GM21381 (cell line): Measurements from ENCODE around the gene TCERG1L.
"Not testable (repeated sequence)": the region's sequence is repeated elsewhere in the genome, so short reads cannot be mapped to it uniquely, and the experiment has no call there.

ENCODE experiments used
- ATAC-seq: cut with Tn5 transposase; IDR thresholded peaks from one replicate; pipeline ENCODE4 v1.9.1; 2021; ENCODE audit warnings: mild to moderate bottlenecking, moderate library complexity; ENCODE audit not compliant: unreplicated experiment

TCERG1L gene

GRCh38 chr10:131150126-131150525 lies 161.4 kb downstream of the TCERG1L start:
- ATAC-seq = no peak

- ATAC-seq = no peak
These were observed 161.9 kb downstream of the TCERG1L start for GRCh38 chr10:131149586-131149985.

DNA sequence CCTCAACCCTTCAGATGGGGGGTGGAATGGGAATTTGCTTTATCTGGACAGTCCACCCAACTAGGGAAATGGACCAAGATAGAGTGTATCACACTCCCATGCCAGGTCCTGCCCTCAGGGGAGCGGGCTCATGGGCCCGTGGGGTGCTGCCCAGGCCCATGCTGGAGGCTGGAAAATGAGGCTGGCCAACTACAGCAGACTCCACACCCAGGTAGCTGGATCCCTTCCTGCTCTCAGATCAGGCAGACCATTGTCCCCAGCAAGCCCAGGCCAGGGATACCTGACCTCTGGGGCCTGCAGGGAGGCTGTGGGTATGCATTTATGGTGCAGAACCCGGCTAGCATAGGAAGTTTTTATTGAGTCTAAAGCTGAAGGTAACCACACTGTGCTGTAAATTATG lies 162.4 kb downstream of the TCERG1L start:
- no peak for ATAC-seq

- ATAC-seq = no peak
These were observed 163.3 kb downstream of the TCERG1L start for GRCh38 chr10:131148270-131148669.

DNA sequence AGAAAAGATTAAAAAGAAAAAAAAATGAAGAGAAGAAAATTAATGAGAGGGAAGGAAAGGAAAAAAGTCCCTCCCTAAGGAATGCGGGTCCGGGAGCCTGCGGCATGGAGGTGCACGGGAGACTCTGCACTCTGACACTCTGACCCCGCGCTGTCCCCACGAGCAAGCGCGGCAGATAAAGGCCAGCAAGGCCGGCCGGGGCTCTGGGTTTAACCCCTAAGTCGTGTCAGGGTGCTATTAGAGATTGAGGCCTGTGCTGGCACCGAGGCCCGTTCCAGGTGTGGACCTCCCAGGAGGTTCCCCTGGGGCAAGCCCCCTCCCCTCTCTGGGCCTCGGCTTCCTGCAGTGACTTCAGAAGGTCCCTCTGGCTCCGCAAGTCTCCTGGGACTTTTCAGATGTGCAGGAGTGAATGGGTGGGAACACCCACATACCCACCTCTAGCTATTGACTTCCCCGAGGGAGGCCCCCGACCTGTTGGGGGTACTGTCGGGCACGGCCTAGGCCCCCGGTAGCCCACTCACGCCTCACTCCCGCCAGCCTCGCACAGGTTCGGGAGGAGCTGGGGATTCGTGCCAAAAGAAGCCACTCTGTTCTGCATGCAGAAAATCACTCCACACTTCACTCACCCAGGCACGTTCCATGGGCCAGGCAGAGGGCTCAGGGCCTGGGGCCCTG lies 164.1 kb downstream of the TCERG1L start:
- ATAC-seq = no peak

- no peak for ATAC-seq
These were observed 164.7 kb downstream of the TCERG1L start for GRCh38 chr10:131146790-131147189.

DNA sequence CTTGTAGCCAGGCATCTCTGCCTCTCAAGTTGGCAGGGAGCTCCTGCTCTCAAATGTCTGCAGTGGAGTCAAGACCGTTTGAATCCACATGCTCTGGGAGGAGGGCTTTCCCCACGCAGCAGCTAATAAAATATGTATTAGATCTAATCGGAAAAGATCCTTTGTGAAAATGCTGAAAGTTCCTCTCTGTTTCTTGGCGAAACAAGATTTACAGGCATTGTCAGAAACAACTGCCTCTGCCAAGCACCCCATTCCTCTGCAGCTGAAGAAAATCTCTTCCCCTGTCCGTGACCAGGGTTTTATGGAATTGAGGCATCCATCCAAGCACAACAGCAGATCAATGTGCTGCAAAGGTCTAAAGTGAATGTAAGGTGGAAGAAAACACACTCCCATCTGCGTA lies 165.8 kb downstream of the TCERG1L start:
- ATAC-seq = no peak

GRCh38 chr10:131144711-131145375 lies 166.7 kb downstream of the TCERG1L start:
- no peak for ATAC-seq

DNA sequence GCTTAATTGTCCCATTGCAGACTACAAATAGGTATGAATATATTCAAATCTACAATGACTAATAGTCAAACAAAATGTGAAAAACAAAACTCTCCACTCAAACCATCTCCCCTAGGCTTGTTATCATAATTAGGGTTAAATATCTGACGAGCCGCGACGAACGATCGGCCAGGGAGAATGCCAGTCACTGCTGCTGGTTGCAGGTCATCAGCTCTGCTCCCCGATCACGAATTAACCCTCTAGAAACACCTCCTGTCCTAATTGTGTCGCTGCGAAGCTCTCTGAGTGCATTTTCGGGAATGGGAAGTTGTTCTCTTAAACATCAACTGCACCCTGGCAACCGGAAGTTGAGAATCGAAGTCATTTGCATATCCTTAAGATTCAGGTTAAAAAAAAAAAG lies 167.3 kb downstream of the TCERG1L start:
- ATAC-seq = no peak

DNA sequence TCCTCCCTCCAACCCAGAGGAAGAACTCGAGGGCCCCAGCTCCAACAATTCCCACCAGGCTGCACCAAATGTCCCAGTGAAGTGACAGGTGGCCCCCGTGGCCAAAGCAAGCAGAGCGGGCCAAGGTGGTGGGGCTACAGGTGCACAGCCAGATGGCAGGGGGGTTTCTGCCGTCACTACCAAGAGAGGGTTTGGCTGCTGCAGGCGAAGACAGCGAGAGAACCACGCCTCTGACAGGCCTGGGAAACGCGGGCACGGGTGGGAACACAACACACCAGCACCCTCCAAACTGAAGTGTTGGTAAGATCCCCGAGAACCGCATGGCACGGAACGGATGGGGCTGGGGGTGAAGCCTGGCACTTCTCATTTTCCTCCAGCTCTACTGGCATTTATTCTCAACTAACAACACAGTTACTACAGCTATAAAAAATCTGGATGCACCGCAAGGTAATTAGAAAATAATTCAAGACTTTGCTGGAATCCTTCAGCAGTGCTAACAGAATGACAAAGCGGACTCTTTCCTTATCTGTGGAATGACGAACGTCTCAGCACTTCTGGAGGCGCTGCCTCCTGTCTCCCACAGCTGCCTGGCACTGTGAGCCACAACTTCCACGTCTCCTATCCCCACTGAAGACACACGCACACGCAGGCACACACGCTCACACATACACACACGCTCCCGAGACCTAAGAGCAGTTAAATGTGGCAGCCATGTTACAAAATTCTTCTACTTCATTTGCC lies 167.9 kb downstream of the TCERG1L start:
- no peak for ATAC-seq

- no peak for ATAC-seq
These were observed 168.8 kb downstream of the TCERG1L start for GRCh38 chr10:131142517-131143380.

- no peak for ATAC-seq
These were observed 169.6 kb downstream of the TCERG1L start for GRCh38 chr10:131141645-131142516.

DNA sequence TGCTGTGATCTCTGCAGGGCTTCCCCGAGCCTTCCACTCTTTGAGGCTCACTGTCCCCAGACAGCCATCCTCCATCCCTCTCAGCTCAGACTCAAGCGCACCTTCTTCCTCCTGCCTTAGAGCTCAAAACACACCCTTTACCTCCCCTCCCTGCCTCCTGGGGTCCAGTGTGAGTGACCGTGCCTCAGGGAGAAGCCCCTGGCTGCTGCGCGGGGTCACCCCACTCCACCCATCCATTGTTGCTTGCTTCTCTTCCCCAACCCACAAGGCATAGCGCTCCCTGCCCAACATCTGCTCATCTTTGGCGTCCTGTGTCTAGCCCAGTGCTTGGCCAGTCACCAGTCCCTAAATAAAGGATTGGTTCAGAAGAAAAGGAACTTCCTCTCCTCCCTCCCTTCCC lies 170.3 kb downstream of the TCERG1L start:
- no peak for ATAC-seq

DNA sequence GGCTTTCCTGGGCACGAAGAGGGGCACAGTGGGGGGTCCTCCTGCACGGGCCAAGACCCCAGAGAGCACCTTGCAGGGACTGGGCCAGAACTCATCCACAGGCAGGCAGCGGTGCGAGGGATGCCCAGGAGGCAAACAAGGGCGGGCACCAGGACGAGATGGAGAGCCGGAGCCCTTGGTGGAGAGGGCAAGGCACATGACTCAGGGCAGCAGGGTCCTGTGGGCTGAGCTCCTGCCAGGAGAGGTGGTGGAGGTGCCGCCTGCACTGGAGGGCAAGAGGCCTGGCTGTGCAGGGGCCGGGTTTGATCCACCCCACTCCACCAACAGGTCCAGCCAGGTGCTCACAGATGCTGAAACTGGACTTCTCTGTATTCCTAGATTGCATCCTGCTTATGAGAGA lies 170.9 kb downstream of the TCERG1L start:
- no peak for ATAC-seq

GRCh38 chr10:131137223-131137622 lies 174.3 kb downstream of the TCERG1L start:
- ATAC-seq = no peak

DNA sequence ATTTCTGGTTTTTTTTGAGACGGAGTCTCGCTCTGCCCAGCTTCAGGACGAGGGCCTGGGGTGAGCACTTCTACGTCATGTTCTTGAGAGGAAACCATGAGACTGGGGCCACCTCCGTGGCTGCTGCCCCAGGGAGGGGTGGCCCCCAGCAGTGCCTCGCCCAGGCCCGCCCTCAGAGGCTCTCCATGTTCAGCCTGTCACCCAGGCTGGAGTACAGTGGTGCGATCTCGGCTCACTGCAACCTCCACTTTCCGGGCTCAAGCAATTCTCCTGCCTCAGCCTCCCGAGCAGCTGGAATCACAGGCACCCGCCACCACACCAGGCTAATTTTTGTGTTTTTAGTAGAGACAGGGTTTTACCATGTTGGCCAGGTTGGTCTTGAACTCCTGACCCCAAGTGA lies 175.2 kb downstream of the TCERG1L start:
- not testable (repeated sequence) for ATAC-seq

DNA sequence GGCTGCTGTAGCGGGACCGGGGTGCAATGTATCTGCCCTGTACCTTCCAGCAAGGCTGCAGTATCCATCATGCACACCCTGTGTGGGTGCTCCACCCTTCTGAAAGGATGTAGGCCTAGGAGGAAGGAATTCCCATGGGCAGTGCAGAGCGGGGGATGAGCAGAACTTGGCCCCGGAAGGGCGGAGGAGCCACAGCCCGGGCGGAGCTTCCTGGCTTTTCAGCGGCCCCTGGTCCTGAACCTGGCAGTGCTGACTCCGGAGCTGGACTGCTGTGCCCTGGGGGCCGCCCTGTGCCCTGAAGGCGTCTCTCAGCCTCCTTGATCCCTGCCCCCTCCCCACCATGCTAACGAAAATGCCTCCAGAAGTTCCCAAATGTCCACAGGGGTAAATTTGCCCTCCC lies 175.8 kb downstream of the TCERG1L start:
- no peak for ATAC-seq

DNA sequence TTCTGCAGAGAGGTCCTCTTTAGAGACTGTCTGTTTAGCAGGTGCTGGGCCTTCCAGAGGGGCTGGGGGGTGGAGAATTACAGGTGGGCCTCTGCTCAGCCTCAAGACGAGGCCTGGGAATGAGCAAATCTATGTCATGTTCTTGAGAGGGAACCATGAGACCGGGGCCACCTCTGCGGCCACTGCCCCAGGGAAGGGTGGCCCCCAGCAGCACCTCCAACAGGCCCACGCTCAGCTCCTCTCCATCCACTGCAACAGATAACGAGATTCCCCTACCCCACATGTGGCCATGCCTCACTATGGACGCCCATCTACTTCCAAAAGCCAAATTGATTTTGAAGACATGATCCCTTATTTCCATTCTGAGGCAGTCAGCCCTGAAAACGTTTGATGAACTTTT lies 176.9 kb downstream of the TCERG1L start:
- no peak for ATAC-seq

DNA sequence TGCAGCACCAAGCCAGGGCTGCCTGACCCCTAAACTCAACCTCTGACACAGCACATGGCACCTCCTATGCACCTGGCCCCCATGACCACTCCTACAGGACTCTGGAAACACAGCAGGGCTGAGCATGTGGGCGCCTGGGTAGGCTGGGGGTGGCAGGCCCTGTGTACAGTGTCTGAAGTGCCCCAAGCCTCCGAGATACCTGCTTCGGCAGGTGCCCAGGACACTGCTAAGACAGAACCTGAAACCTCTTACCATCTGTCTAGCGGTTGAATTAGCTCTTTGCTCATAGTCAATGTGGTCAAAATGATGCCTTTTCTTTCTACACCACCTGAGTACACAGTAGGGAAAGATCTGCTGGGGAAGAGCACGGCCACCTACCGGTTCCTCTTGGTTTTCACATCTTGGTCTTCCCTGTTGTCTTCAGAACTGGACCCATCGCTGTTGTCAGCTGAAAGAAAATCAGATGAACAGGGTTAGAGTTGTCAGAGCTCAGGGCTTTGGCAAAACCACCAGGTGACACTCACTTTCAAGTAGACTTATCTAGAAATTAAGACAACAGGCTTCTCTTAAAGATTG lies 177.4 kb downstream of the TCERG1L start:
- ATAC-seq = no peak

DNA sequence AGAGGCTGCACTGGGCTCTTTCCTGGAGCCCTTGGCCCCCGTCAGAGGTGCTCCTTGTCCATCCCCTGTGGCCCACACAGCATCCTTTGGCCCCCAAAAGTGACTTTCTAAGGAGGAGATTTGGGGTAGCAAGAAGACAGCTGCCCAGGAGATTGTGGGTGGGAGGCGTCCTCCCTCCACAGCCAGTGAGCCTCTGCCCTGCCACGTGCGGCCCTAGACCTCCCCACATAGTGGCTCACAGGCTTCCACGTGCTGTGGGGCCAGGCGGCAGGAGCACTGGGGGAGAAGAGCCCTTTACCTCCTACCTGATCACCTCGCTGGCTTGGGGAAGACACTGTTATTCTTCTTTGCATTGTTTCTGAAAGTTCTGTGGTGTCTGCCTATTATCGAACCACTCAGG lies 178.8 kb downstream of the TCERG1L start:
- no peak for ATAC-seq
